D721Med (cell line): ENCODE measurements around the gene INMT.

ENCODE experiments used
- DNase-seq: peaks from one replicate; pipeline ENCODE4 v3.0.0; 2011; ENCODE audit warnings: low spot score; ENCODE audit not compliant: insufficient read length
- FAIRE-seq: peaks from 2 replicates; lab custom pipeline; 2011; peaks lifted over from hg19 to GRCh38; lab: Jason Lieb, UNC
- TF ChIP-seq, protein P1 (sequence below): IDR thresholded peaks from 2 replicates; pipeline ENCODE4 v1.5.1; 2012; ENCODE audit warnings: mild to moderate bottlenecking, control low read depth; ENCODE audit not compliant: insufficient read depth; ENCODE audit errors: missing control alignments

The INMT gene

DNA sequence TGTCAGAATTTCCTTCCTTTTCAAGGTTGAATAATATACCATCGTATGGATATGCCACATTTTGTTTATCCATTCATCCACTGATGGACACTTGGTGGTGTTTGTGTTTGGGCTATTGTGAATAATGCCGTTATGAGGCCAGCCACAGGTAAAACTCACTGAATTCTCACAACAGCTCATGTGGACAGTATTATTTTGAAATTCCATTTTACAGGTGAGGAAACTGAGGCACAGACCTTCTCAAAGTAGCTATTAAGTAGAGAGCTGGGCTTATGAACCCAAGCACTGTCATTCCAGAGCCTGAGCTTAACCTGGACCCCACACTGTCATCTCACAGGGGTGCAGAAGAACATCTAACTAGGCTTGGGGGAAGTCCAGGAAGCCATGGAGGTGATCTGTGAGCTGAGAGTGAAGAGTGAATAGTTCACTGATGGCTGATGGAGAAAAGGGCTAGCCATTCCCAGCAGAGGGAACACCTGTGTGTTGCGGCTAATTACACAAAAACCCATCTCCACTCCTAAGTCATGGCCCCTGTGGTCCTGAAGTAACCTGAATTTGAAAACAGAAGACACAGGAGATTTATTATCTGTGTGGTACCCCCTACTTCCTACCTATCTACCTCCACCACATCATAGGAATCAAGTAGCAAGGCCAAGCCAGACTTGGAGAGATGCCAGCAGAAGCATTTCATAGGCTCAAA lies 8.7 kb downstream of the INMT start:
- FAIRE-seq (no peak), DNase-seq (no peak)
- TF ChIP-seq, protein P1, sequence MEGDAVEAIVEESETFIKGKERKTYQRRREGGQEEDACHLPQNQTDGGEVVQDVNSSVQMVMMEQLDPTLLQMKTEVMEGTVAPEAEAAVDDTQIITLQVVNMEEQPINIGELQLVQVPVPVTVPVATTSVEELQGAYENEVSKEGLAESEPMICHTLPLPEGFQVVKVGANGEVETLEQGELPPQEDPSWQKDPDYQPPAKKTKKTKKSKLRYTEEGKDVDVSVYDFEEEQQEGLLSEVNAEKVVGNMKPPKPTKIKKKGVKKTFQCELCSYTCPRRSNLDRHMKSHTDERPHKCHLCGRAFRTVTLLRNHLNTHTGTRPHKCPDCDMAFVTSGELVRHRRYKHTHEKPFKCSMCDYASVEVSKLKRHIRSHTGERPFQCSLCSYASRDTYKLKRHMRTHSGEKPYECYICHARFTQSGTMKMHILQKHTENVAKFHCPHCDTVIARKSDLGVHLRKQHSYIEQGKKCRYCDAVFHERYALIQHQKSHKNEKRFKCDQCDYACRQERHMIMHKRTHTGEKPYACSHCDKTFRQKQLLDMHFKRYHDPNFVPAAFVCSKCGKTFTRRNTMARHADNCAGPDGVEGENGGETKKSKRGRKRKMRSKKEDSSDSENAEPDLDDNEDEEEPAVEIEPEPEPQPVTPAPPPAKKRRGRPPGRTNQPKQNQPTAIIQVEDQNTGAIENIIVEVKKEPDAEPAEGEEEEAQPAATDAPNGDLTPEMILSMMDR, result no peak

DNA sequence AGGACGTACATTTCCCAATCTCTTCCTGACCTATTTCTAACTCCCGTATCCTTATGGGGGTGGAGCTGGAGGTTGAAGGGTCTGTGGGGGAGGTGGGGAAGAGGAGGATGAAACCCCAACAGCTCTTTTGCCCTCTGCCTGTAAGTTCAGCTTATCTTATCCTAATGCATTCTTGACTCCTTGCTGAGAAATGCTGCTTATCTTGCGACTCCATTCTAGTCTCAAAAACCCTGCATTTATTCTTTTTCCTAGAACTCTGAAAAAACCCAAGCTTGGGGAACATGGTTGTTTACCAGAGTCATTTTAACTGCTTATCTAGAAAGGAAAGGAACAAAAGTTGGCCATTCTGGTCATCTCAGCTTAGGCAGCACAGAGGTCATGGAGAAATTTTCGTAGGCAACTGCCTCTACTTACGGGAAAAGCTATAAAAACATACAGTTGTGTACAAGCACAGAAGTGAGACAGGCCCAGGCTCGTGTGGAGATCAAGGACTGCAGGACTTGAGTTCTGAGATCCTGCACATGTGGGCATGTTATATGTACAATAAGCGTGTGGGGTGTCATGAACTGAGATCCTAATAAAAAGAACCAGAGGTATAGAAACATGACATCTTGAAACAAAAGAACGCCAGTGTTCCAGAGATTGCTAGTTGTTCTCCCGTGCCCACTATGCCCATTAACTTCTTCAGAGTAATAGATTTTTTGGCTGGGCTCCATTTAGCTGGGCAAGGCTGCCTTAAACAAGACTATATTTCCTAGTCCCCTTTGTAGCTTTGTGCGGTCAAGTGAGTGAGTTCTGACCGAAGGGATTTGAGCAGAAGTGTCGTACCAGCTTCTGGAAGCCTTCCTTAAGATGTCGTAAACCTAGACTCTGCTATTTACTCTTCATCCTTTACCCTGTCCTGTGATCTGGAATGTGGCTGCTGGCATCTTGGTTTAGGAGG lies 9.6 kb downstream of the INMT start:
- FAIRE-seq (no peak), DNase-seq (no peak)
- TF ChIP-seq, protein P1, result no peak

DNA sequence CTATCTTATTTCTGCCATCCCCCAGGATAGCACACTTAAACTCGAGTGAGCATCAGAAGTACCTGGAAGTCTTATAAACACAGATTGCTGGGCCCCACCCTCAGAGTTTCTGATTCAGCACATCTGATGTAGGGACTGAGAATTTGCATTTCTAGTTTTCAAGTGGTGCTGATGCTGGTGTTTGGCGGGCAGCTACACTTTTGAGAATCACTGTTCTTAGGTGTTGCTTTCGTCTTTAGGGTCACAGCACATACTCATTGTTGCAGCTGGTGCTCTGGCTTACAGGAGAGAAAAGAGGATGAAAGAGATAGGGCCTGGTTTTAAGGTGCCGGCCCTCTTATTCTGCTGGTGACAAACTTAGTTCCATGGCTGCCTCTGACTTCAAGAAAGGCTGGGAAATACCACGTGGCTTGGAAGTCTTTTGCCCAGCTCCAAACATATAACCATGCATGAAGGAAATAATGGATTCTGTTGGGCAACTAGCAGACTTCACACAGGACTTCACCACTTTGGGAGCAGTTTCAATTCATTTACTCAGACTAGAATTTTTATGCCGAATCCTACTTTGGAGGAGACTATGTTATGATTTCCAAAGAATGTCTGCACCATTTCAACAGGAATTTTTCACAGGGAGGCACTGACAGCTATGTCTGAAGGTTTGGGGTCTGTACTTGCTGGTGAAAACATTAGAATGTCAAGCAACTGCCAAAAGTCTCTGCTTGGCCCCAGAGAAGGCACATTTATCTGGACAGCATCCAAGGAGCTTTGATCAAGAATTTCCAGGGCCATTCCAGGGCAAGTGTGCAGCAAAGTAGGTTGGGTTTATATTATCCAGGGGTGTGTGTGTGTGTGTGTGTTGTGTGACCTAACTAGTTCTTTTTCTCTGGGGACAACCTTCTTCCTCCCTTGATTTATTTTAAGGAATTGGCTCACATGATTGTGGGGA lies 12.4 kb downstream of the INMT start:
- no peak for DNase-seq
- FAIRE-seq, result no peak
- TF ChIP-seq, protein P1, result no peak

DNA sequence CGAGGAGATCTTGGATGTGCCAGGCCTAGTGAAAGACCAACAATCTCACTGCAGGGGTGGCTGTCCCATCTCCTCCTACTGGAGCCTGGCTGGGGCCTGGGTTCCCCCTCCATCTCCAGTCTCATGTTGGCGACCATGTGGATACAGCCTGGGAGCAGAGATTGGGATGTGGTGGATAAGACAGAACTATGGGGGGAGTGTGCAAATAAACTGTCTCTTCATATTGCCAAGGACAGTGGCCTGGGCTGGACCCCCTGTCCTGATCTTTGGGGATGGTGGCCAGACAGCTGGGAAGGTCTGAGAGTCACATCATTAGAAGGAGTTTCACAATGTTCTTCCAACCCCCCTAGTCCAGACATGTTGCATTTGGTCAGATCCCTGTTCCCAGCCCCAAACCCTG lies 13.5 kb downstream of the INMT start:
- TF ChIP-seq, protein P1, result no peak
- no peak for FAIRE-seq
- DNase-seq, result no peak

DNA sequence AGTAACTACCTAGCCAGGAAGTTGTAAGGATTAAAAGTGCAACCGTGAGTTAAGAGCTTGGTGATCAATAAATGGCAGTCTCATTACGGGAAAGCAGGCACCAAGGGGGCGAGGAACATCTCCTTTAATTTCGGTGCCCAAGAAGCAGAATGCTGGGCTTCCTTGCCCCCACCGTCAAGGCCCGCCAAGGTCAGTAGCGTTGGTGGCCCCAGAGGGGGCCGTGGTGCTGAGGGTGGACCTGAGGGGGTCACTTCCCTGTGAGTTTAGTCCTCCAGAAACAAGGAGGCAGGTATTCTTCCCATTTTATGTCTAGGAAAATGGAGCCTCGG lies 18.9 kb downstream of the INMT start:
- no peak for FAIRE-seq
- TF ChIP-seq, protein P1, result no peak

DNA sequence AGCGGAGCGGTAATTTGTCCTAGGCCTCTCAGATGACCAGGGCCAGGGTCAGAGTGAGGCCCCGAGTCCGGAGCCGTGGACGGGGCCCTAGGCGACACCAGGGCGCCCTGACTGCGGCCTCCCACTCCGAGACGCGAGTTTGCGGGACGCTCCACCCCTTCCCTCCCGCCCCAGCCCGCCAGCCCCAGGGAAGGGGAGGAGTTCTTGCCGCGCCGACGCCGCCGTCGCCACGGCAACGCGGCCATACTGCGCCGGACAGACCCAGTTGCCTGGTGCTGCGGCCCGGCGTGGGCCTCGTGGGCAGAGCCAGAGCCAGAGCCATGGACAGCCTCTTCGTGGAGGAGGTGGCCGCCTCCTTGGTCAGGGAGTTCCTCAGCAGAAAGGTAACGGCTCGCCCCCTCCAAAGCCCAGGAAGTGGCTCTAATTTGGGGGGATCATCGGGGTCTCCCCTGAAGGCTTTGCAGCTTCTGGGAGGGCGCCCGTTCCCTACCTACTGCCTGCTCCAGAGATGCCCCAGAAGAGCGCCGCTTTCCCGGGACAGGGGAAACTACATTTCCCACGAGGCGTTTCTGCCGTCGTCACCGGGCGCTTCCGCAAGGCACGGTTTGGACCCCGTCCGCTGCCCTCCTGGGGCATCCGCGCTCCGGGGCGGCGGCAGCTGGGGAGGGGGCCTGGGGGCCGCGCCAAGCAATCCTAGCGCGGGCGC lies 19.4 kb downstream of the INMT start, which contains the start of gene MINDY4:
Gene MINDY4 (plus strand): TSS at position 244 of the 706 bp plus-strand sequence. CDS start 77 bp downstream, at position 321.
- DNase-seq (peak; percentile 85), FAIRE-seq (no peak)
- TF ChIP-seq, protein P1, result no peak

More for the DNA sequence above, 18.9 kb downstream of the INMT start:
- no peak for DNase-seq
